Measurements from ENCODE around the gene ALDH4A1.
A peak's percentile ranks its signal among the peaks of the same experiment; 100 is the strongest.

The ALDH4A1 gene

DNA sequence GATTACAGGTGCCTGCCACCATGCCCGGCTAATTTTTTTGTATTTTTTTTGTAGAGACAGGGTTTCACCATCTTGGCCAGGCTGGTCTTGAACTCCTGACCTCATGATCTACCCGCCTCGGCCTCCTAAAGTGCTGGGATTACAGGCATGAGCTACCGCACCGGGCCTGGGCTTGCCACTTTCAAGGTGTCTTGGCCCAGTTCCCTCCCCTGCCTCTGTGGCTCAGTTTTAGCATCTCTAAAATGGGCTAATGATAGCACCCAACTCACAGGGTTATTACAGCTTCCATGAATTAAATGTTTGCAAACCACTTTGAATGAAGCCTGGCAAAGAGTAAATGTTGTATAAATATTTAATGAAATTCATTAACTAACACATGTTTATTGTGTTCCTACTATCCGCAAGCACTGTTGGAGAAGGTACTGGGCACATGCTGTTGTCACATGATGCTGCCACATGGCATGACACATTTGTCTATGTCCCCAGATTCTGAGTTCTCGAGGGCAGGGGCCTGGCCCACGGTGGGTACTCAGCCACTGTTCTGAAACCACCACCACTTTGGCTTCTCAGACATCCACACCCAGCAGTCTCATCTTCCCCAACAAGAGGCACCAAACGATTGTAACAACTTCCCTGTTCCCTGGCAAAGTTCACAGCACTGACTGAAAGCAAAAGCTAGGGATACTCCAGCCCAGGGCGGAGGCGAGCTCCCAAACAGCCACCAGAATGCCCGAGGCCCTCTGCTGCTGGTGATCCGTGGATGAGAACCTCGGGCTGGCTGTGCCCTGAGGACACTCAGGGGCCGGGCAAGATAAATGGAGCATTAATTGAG, 44.4 kb upstream of the ALDH4A1 start:
- Histone ChIP-seq H3K27ac (ENCODE audit: low read depth in 2 of 2, low read length in 2 of 2) (no peak overlapping the region), H3K4me3 (ENCODE audit: low read length in 2 of 2) (no peak overlapping the region), H3K27me3 (ENCODE audit: control insufficient read depth in 2 of 2, insufficient read depth in 2 of 2, low read length in 2 of 2) (no peaks in the 10 kb centered on the region), H3K4me1 (ENCODE audit: control insufficient read depth in 2 of 2, insufficient read depth in 2 of 2, low read length in 2 of 2) (peaks cover 43 to 60% of the 10 kb centered on the region in 2 donors), H3K36me3 (ENCODE audit: control insufficient read depth in 2 of 2, insufficient read depth in 2 of 2, low read length in 2 of 2) (no peaks in the 10 kb centered on the region), H3K9ac (ENCODE audit: low read depth in 1 of 2, low read length in 2 of 2) (peak overlapping the region in 1 of 2 donors; percentile 14), H3K9me3 (ENCODE audit: control insufficient read depth in 2 of 2, low read length in 2 of 2) (no peaks in the 10 kb centered on the region)

DNA sequence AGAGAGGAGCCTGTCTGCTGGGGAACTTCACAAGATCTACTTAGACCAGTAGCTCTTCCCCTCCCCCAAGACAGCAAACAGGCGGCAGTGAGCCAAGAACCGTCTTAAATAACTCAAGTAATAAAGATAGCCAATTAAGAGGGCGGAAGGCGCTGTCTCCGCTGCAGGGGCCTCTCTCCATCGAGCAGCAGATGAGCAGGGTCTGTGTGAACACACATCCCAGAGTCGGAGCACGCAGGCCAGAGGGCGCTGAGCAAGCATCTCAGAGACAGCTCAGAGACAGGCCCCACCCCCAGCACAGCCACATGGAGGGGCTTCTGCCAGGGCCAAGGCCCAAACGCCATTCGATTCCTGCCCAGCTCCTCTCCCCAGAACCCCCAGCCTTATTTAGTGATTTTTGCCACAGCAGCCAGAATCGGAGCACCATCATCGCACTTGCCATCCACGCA, 43.1 kb upstream of the ALDH4A1 start:
- no peak overlapping the region for H3K4me3 ChIP-seq (ENCODE audit: low read length in 2 of 2)
- H3K4me1 ChIP-seq (ENCODE audit: control insufficient read depth in 2 of 2, insufficient read depth in 2 of 2, low read length in 2 of 2), result peaks cover 34 to 53% of the 10 kb centered on the region in 2 donors
- H3K27ac ChIP-seq (ENCODE audit: low read depth in 2 of 2, low read length in 2 of 2), result no peak overlapping the region
- no peak overlapping the region for H3K9ac ChIP-seq (ENCODE audit: low read depth in 1 of 2, low read length in 2 of 2)
- H3K27me3 ChIP-seq (ENCODE audit: control insufficient read depth in 2 of 2, insufficient read depth in 2 of 2, low read length in 2 of 2), result no peaks in the 10 kb centered on the region
- H3K9me3 ChIP-seq (ENCODE audit: control insufficient read depth in 2 of 2, low read length in 2 of 2), result no peaks in the 10 kb centered on the region
- no peaks in the 10 kb centered on the region for H3K36me3 ChIP-seq (ENCODE audit: control insufficient read depth in 2 of 2, insufficient read depth in 2 of 2, low read length in 2 of 2)

DNA sequence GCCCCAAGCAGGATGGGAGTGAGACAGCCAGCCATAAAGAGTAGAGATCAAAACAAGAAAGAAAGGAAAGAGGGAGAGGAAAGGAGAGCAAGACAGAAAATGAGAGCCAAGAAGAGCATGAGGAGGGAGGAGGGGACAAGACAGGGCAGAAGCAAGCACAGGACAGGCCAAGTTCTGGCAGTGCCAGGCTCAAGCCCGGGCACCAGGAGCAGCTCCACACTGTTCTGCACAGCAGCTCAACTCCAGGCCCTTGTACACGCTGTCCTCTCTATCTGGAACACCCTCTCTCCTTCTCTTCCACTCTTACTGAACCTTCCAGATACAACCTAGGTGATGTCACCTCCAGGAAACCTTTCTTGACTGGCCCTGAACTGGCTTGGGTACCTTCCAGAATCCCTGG, 42.5 kb upstream of the ALDH4A1 start:
- Histone ChIP-seq H3K4me3 (ENCODE audit: low read length in 2 of 2) (no peak overlapping the region), H3K27me3 (ENCODE audit: control insufficient read depth in 2 of 2, insufficient read depth in 2 of 2, low read length in 2 of 2) (no peaks in the 10 kb centered on the region), H3K9me3 (ENCODE audit: control insufficient read depth in 2 of 2, low read length in 2 of 2) (no peaks in the 10 kb centered on the region), H3K4me1 (ENCODE audit: control insufficient read depth in 2 of 2, insufficient read depth in 2 of 2, low read length in 2 of 2) (peaks cover 34 to 51% of the 10 kb centered on the region in 2 donors), H3K36me3 (ENCODE audit: control insufficient read depth in 2 of 2, insufficient read depth in 2 of 2, low read length in 2 of 2) (no peaks in the 10 kb centered on the region), H3K9ac (ENCODE audit: low read depth in 1 of 2, low read length in 2 of 2) (no peak overlapping the region), H3K27ac (ENCODE audit: low read depth in 2 of 2, low read length in 2 of 2) (no peak overlapping the region)

DNA sequence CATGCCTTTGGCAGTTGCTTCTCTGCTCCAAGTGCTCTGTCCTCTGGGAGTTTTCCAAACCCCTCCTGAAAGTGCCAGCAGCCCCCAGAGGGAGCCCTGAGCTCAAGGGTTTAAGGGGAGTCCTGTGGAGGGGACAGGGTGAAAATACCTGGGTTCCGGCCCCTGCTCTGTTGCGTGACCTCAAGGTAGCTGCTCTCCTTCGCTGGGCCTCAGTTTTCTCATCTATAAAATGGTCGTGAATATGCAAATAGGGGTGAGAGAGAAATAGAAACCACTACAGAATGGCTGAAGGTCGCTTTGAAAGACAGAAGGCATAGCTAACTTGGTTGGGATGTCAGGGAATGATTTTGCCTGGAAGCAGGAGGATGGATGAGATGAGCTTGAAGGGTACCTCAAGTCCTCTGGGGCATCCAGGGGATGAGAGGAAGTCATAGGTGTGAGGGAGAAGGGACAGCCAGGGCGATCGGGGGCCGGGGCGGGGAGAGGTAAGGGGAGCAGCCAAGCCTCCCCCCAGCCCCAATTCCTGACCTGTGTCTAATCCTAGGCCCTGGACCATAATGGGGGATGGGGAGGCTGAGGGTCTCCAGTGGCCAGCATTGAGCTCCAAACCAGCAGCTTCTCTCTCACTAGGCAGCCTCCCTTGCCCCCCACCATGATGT, 41.7 kb upstream of the ALDH4A1 start:
- Histone ChIP-seq H3K4me3 (ENCODE audit: low read length in 2 of 2) (no peak overlapping the region), H3K9ac (ENCODE audit: low read depth in 1 of 2, low read length in 2 of 2) (no peak overlapping the region), H3K9me3 (ENCODE audit: control insufficient read depth in 2 of 2, low read length in 2 of 2) (no peaks in the 10 kb centered on the region), H3K27ac (ENCODE audit: low read depth in 2 of 2, low read length in 2 of 2) (no peak overlapping the region), H3K36me3 (ENCODE audit: control insufficient read depth in 2 of 2, insufficient read depth in 2 of 2, low read length in 2 of 2) (no peaks in the 10 kb centered on the region), H3K4me1 (ENCODE audit: control insufficient read depth in 2 of 2, insufficient read depth in 2 of 2, low read length in 2 of 2) (peaks cover 27 to 47% of the 10 kb centered on the region in 2 donors), H3K27me3 (ENCODE audit: control insufficient read depth in 2 of 2, insufficient read depth in 2 of 2, low read length in 2 of 2) (no peaks in the 10 kb centered on the region)

DNA sequence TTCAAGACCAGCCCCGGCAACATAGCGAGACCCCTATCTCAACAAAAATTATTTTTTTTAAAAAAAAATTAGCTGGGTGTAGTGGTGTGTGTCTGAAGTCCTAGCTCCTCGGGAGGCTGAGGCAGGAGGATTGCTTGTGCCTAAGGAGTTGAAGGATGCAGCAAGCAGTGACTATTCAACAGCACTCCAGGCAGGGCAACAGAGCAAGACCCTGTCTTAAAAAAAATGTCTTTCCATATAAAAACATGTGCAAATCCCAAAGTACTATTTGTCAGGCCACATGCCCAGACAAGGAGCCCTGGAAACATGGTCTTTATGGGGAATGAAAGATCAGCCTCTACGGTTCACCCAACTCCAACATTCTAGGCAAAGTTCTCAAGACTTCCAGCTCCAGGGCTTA, 40.8 kb upstream of the ALDH4A1 start:
- Histone ChIP-seq H3K9me3 (ENCODE audit: control insufficient read depth in 2 of 2, low read length in 2 of 2) (no peaks in the 10 kb centered on the region), H3K4me3 (ENCODE audit: low read length in 2 of 2) (no peak overlapping the region), H3K4me1 (ENCODE audit: control insufficient read depth in 2 of 2, insufficient read depth in 2 of 2, low read length in 2 of 2) (peaks cover 20 to 39% of the 10 kb centered on the region in 2 donors), H3K27ac (ENCODE audit: low read depth in 2 of 2, low read length in 2 of 2) (no peak overlapping the region), H3K36me3 (ENCODE audit: control insufficient read depth in 2 of 2, insufficient read depth in 2 of 2, low read length in 2 of 2) (no peaks in the 10 kb centered on the region), H3K9ac (ENCODE audit: low read depth in 1 of 2, low read length in 2 of 2) (no peak overlapping the region), H3K27me3 (ENCODE audit: control insufficient read depth in 2 of 2, insufficient read depth in 2 of 2, low read length in 2 of 2) (no peaks in the 10 kb centered on the region)

DNA sequence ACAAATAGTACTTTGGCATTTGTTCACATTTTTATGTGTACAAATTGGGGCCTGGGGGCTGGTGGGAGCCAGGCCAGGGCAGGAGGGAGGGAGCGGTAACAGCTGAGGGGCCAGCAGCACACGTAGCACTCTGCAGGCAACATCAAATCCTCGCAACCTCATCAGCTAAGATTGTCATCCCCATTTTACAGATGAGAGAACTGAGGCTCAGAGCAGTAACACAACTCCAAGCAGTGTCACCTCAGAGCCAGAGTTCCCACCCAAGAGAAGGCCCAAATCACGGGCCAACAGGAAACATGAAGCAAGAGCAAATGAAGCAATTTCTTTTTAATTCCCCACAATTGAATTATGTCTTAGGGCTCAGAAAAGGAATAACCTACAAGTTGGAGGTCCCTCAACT, 40.0 kb upstream of the ALDH4A1 start:
- no peak overlapping the region for H3K27ac ChIP-seq (ENCODE audit: low read depth in 2 of 2, low read length in 2 of 2)
- no peak overlapping the region for H3K9ac ChIP-seq (ENCODE audit: low read depth in 1 of 2, low read length in 2 of 2)
- H3K36me3 ChIP-seq (ENCODE audit: control insufficient read depth in 2 of 2, insufficient read depth in 2 of 2, low read length in 2 of 2), result no peaks in the 10 kb centered on the region

DNA sequence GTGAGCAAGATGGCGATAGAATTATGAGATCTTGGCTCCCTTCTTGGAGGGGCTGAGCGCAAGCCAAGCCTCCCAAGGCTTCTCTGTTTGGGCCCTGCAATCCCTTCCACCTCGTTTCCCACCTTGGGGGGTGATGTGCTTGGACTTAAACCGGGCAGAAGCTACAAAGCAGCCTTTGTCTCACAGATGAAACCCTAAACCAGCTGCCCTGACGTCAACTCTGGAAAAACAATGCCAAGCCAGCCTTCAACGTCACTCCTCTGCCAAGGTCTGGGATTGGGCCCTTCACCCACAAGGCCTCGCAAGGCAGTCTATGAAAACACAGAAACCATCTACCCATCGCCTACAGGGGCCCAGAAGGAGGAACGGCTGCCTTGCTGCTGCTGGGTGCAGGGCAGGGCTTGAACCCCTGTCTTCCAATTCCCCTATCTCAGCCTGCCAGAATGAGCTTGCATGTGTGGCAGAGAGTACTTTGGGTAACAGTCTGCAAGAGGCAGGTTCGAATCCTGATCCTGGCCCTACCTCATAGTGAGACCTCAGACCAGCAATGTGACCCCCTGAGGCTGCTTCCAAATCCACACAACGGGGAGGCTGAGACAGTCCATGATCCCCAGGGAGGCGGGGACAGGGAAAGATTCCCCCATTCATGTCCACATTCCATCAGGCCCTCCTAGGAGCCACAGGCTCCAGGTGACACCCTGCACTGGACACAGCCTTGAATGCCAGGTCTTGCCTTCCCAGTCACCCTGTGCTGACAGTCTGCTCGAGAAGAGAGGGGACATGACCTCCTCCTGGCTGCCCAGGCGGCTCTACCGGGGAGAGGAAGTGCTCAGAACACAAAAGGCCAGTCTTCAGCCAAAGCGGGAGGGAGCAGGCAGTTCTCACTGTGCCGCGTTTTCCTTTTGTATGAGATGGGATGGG, 39.1 kb upstream of the ALDH4A1 start:
- Histone ChIP-seq H3K9ac (ENCODE audit: low read depth in 1 of 2, low read length in 2 of 2) (no peak overlapping the region), H3K27me3 (ENCODE audit: control insufficient read depth in 2 of 2, insufficient read depth in 2 of 2, low read length in 2 of 2) (no peaks in the 10 kb centered on the region), H3K4me1 (ENCODE audit: control insufficient read depth in 2 of 2, insufficient read depth in 2 of 2, low read length in 2 of 2) (peaks cover 11 to 26% of the 10 kb centered on the region in 2 donors), H3K4me3 (ENCODE audit: low read length in 2 of 2) (no peak overlapping the region), H3K9me3 (ENCODE audit: control insufficient read depth in 2 of 2, low read length in 2 of 2) (no peaks in the 10 kb centered on the region), H3K36me3 (ENCODE audit: control insufficient read depth in 2 of 2, insufficient read depth in 2 of 2, low read length in 2 of 2) (no peaks in the 10 kb centered on the region), H3K27ac (ENCODE audit: low read depth in 2 of 2, low read length in 2 of 2) (peak overlapping the region in 1 of 2 donors; percentile 1)

More for the DNA sequence above, 40.0 kb upstream of the ALDH4A1 start:
- no peaks in the 10 kb centered on the region for H3K27me3 ChIP-seq (ENCODE audit: control insufficient read depth in 2 of 2, insufficient read depth in 2 of 2, low read length in 2 of 2)
- no peaks in the 10 kb centered on the region for H3K9me3 ChIP-seq (ENCODE audit: control insufficient read depth in 2 of 2, low read length in 2 of 2)
- H3K4me1 ChIP-seq (ENCODE audit: control insufficient read depth in 2 of 2, insufficient read depth in 2 of 2, low read length in 2 of 2), result peaks cover 18 to 32% of the 10 kb centered on the region in 2 donors
- H3K4me3 ChIP-seq (ENCODE audit: low read length in 2 of 2), result no peak overlapping the region

DNA sequence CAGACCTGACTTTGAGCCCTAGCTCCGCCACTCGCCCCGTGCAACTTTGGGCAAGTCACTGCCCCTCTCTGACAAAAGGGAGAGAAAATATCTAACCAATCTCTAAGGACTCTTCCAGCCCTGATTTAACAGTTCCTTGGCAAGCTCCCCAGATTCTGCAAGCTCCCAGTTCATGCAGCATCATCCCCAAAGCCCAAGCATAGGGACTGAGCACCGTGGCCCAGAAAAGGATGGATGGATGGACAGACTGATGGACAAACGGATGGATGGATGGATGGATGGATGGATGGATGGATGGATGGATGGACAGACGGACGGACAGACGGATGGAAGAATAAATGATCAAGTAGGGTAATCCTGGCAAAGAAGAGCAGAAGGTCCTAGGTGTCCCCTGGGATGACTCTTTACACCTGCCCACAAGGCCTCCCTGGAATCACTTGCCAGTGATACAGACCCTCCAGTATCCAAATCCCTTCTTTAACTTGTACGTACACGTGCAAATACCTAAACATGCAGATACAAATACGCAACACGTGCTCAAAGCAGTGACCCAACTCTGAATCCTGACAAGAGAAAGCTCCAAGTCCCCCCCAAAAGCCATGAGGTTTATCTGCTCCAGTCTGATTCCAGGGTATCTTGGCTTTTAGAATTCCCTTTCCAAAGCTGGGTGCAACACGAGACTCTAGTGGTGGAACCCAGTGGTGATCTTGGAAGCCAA, 38.1 kb upstream of the ALDH4A1 start:
- H3K4me3 ChIP-seq (ENCODE audit: low read length in 2 of 2), result no peak overlapping the region
- no peak overlapping the region for H3K9ac ChIP-seq (ENCODE audit: low read depth in 1 of 2, low read length in 2 of 2)
- H3K27me3 ChIP-seq (ENCODE audit: control insufficient read depth in 2 of 2, insufficient read depth in 2 of 2, low read length in 2 of 2), result no peaks in the 10 kb centered on the region
- H3K9me3 ChIP-seq (ENCODE audit: control insufficient read depth in 2 of 2, low read length in 2 of 2), result no peaks in the 10 kb centered on the region
- peaks cover 9 to 21% of the 10 kb centered on the region in 2 donors for H3K4me1 ChIP-seq (ENCODE audit: control insufficient read depth in 2 of 2, insufficient read depth in 2 of 2, low read length in 2 of 2)
- H3K27ac ChIP-seq (ENCODE audit: low read depth in 2 of 2, low read length in 2 of 2), result no peak overlapping the region
- H3K36me3 ChIP-seq (ENCODE audit: control insufficient read depth in 2 of 2, insufficient read depth in 2 of 2, low read length in 2 of 2), result no peaks in the 10 kb centered on the region

DNA sequence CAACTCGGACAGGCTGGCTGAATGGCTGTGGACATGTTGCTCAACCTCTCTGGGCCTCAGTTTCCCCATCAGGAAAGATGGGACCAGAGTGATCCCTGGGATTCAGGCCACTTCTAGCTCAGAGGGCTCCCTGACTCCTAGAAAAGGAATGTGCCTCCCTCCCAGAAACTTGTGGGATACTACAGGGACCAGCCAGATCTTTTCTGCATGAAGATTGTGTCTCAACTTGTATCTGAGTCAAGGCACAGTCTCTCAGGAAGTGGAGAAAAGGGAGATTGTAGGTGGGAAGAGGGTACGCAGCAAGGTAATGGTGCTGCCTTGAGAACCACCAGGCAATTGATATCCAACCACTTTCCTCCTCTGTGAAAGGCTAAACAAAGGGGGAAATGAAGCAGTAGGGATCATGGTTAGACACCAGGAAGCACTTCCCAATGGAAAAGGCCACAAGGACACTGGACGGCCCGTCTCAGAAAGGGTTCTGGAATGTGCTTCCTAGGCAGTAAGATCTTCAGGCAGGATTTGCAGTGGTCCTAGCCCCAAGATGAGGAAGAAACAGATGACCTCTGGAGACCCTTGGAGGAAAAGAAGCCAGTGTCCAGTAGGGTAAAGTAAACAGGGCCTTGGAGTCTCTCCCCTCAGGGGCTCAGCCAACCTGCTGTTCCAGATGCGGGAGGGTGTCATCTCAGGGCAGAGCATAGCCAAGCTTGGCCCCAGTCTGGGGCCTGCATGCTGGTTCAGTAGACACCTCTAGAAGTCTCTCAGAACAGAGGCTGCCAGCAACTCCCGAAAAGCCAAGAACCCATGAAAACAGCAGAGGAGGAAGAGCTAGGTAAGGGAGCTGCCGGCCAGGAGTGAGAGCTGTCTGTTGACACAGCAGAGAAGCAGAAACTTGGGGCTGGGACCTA, 37.3 kb upstream of the ALDH4A1 start:
- H3K36me3 ChIP-seq (ENCODE audit: control insufficient read depth in 2 of 2, insufficient read depth in 2 of 2, low read length in 2 of 2), result no peaks in the 10 kb centered on the region
- peaks cover 1 to 13% of the 10 kb centered on the region in 2 donors for H3K4me1 ChIP-seq (ENCODE audit: control insufficient read depth in 2 of 2, insufficient read depth in 2 of 2, low read length in 2 of 2)
- no peak overlapping the region for H3K9ac ChIP-seq (ENCODE audit: low read depth in 1 of 2, low read length in 2 of 2)
- no peak overlapping the region for H3K27ac ChIP-seq (ENCODE audit: low read depth in 2 of 2, low read length in 2 of 2)
- no peaks in the 10 kb centered on the region for H3K27me3 ChIP-seq (ENCODE audit: control insufficient read depth in 2 of 2, insufficient read depth in 2 of 2, low read length in 2 of 2)
- no peaks in the 10 kb centered on the region for H3K9me3 ChIP-seq (ENCODE audit: control insufficient read depth in 2 of 2, low read length in 2 of 2)
- H3K4me3 ChIP-seq (ENCODE audit: low read length in 2 of 2), result no peak overlapping the region

Data from mucosa of rectum (tissue), 2 donors.